A549 (cell line): ENCODE data around the gene LBX2.

Experiments
- BHLHE40 ChIP-seq: IDR thresholded peaks from 2 replicates; pipeline ENCODE4 v1.6.1; 2012; ENCODE audit warnings: low read depth, low read length, inconsistent platforms
- POLR2A ChIP-seq: IDR thresholded peaks from 2 replicates; pipeline ENCODE4 v1.6.1; 2012; ENCODE audit warnings: mild to moderate bottlenecking, low read length
- RAD21 ChIP-seq, 2 experiments: fragments of >200 bp in 1 of 2; sonication (Bioruptor Twin) in 1 of 2; formaldehyde crosslinking in 1 of 2; IDR thresholded peaks in 1 of 2; conservative IDR thresholded peaks in 1 of 2; 2 replicates in 1 of 2; 3 replicates in 1 of 2; pipeline ENCODE4 v1.6.1; 2012 to 2018; ENCODE audit warnings: inconsistent platforms in 1 of 2
- TF ChIP-seq, protein P1 (sequence below): fragments of 250-450 bp; sonication (Bioruptor Pico); IDR thresholded peaks from 2 replicates; pipeline ENCODE4 v1.5.0; 2021; ENCODE audit warnings: mild to moderate bottlenecking, moderate library complexity, borderline replicate concordance

DNA sequence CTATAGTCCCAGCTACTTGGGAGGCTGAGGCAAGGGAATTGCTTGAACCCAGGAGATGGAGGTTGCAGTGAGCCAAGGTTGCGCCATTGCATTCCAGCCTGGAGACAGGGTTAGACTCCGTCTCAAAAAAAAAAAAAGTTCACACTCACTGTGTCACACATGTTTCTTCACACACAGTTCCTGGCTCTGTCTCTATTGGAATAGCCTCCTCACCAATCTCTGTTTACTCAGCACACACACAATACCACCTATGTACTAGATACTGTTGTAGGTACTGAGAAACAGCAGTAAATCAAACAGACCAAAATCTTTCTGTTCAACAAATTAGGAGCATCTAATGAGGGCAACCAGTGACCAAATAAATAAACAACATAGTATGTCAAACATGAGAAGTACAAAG lies 13.3 kb downstream of the LBX2 start:
- TF ChIP-seq BHLHE40 (no peak), RAD21 (conservative IDR thresholded peaks at IDR 0.05 in 1 of 2, IDR thresholded peaks at IDR 0.05 in 1 of 2) (no peak), POLR2A (no peak)
- TF ChIP-seq, protein P1, sequence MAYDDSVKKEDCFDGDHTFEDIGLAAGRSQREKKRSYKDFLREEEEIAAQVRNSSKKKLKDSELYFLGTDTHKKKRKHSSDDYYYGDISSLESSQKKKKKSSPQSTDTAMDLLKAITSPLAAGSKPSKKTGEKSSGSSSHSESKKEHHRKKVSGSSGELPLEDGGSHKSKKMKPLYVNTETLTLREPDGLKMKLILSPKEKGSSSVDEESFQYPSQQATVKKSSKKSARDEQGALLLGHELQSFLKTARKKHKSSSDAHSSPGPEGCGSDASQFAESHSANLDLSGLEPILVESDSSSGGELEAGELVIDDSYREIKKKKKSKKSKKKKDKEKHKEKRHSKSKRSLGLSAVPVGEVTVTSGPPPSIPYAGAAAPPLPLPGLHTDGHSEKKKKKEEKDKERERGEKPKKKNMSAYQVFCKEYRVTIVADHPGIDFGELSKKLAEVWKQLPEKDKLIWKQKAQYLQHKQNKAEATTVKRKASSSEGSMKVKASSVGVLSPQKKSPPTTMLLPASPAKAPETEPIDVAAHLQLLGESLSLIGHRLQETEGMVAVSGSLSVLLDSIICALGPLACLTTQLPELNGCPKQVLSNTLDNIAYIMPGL (CRISPR knock-in tag), result no peak
